ENCODE measurements around the gene TMEM59L.
"Not testable (repeated sequence)": the region's sequence is repeated elsewhere in the genome, so short reads cannot be mapped to it uniquely, and the experiment has no call there.

TMEM59L gene

DNA sequence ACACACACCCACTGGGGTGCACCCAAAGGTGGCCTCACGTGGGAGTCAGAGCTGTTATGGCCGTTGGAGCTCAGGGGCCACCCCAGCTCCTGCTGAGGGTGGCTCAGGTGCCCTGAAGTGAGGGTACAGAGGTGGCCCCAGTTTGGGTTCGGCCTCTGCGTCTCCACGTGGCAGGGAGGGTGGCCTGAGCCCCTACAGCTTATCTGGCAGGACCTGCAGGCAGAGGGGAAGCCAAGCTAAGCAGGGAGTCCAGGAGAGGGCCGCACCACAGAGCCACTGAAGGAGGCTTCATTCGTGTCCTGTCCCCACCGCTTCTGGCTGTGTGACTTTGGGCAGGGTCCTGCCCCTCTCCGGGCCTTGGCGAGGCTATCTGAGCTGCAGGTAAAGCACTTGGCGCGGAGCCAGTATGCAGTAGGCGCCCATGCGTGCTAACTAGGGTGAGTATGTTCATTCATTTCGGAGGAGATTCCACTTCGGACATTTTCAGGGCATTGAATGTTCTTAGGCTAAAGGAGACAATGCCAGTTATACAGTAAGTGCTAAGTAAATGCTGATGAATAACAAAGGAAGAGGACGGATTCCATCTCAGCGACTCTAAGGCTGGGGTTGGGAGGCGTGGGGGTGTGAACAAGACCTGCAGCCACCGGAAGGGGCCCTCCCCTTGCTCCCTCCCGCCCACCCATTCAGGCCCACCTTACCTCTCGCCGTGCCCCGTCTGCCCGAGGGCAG is 19.1 kb upstream of the TMEM59L start:
- DNase-seq (ENCODE audit: low read depth in 1 of 2, low spot score in 1 of 2) = no peak

DNA sequence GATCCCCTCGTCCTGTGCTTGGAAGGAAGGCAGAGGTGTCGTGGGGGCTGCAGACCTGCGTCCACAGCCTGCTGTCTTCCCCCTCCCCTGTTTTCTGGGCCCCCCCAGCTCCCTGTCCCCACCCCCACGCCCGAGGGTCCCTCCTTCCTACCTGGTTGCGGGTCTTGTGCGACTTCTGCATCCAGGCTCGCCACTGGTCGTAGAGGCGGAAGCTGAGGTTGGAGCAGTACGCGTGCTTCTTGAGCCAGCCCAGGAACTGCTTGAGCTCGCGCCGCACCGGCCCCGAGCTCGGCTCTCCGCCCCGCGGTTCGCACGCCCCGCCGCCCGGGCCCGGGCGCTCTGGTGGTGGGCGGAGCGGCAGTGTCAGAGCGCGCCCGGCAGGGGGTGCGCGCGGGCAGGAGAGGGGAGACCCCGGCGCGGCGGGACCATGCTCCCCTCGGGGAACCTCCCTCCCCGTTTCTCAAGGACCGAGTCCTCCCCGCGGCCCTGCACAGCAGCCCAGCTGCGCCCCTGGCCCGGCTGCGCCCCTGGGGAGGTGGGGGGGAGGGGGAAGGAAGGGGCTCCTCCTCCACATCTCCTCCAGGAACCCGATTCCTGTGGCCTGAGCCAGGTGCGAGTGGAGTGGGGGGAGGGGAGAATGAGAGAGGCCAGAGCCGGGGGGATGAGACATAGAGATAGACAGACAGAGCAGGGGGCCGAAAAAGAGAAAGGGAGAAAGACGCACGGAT is 18.4 kb upstream of the TMEM59L start:
- DNase-seq (ENCODE audit: low read depth in 1 of 2, low spot score in 1 of 2) = peak; percentile 53 to 56

DNA sequence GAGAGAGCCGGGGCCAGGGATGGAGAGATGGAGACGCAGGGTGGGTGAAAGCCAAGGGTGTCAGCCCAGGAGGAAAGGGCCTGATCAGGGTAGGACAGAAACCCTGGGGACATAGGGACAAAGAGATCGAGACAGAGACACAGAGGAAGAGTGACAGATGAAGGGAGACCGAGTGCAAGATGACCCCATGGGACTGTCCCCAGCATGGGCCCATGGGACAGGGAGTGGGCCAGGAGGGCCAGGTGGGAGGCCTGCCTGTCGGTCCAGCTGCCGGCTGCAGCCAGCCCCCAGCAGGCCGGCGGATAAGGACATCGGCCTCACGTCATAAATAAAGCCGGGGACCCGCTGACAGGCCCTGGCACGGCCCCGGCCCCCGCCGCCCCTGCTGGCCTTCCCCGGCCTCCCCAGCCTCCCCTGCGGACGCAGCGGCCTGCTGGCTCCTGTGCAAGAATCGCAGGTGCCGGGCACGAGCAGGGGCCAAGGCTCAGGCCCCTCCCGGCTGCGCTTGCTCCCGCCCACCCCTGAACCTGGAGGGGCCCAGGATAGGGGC is 17.8 kb upstream of the TMEM59L start:
- DNase-seq (ENCODE audit: low read depth in 1 of 2, low spot score in 1 of 2) = no peak

DNA sequence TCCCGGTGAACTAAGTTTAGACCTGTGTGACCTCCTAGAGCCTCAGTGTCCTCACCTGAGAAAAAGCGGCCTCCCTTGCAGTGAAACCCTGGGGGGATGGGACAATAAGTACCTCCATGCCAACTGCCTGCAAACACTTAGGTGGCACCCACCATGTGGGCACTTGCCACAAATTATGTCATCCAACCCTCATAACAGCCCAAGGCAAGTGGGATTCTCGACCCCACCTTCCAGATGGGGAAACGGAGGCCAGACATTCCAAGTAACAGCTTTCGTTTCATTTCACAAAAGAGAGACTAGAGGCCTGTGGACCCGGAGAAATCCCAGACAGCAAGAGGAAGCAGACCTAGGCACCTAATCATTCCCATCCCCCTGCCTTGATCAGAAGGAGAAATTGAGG is 17.2 kb upstream of the TMEM59L start:
- no peak for DNase-seq (ENCODE audit: low read depth in 1 of 2, low spot score in 1 of 2)

DNA sequence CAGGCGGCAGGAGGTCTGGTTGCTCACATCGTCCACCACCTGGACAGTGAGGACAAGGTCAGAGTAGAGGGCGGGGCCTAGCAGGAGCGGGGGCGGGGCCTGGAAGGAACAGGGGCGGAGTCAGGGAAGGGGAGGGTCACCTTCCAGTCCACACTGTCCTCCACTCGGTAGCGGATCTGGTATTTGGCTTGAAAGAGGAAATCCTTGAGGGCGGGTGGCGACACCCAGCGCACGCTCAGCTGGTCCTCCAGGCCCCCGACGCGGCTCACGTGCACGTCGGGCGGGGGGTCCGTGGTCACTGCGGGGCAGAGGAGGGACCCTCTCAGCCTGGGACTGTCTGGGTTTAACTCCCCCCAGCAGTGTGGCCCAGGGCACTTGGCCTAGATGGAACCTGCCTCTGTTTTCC is 15.9 kb upstream of the TMEM59L start:
- DNase-seq (ENCODE audit: low read depth in 1 of 2, low spot score in 1 of 2) = no peak

DNA sequence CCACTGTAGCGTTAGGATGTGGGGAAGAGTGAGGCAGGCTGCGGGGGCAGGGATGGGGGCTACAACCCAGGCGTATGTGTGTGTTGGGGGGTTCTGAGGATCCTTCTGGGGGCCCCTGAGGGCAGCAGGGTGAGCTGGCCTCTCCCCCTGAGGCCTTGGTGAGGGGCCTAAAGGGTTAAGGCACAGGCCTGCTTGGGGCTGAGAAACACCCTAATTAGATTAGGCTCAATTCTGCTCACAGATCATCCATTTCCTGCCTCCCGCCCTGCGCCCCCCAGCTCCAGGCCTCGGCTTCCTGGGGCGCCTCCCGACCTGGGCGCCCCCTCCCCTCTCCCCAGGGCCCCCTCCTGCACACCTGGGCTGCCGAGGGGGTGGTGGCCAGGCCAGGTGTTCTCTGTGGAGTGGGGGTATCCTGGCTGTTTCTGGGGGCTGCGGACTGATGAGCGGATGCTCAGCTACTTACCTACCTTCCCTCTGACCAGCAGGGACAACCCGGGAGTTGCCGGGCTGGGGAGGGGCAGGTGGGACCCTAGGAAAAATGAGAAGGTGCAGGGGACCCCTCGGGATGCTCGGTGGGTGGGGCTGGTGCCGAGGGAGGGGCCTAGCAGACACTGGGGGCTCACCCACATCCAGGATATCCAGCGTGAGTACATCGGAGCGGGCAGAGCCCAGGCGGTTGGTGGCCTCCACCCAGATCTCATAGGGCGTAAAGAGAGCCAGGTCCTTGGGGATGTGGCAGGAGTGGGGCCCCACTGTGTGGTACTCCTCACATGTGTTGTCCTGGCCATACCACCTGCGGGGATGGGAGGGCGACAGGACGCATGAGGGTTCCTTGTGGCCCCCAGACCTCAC is 14.6 kb upstream of the TMEM59L start:
- DNase-seq (ENCODE audit: low read depth in 1 of 2, low spot score in 1 of 2) = no peak

DNA sequence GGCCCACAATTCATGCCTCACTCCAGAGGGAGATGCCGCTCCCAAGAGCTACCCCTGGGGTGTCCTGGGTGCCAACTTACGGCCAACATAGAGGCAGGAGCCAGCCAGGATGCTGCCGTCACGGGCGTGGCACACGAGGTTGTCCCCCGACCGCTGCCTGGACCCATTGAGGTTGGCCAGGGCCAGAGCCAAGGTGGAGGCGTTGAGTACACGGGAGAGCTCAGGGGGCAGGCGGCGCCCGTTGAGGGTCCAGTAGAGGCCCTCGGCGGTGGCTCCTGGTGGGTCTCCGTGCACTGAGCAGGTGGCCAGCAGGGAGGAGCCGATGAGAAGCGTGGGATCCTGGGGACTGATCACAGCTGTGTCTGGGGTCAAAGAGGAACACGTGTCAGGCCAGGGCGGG is 13.2 kb upstream of the TMEM59L start:
- DNase-seq (ENCODE audit: low read depth in 1 of 2, low spot score in 1 of 2) = no peak

DNA sequence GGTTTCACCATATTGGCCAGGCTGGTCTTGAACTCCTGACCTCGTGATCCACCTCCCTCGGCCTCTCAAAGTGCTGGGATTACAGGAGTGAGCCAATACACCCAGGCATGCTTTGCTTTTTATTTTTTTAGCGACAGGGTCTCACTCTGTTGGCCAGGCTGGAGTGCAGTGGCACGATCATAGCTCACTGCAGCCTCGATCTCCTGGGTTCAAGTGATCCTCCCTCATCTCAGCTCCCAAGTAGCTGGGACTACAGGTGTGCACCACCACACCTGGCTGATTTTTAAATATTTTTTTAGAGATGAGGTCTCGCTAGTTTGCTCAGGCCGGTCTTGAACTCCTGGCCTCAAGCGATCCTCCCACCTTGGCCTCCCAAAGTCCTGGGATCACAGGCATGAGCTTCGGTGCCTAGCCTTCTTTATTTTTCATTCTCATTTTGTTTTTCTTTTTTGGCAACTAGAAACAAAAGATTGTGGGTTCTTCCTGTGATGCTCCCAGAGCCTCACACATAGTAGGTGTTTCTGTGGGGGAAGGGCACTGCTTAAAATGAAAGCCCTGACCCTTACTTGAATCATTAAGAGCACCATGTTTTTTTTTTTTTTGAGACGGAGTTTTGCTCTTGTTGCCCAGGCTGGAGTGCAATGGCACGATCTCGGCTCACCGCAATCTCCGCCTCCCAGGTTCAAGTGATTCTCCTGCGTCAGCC is 11.8 kb upstream of the TMEM59L start:
- DNase-seq (ENCODE audit: low read depth in 1 of 2, low spot score in 1 of 2) = not testable (repeated sequence)

DNA sequence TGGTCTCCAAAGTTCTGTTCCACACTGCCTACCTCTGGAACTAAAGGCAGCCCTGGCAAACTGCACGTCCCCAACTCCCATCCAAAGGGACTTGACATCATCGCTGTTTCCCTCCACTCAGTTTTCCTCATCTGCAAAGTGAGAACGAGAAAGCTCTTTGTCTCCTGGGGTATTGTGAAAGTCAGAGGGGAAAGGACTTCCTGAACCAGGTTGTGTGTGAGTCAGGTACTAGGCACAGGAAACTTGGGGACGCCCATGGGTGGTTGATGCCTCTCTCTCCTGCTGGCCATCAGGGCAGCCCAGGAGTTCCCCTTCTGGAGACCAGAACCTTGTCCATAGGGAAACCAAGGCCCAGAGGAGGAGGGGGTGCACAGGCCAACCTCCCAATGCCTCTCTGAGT is 10.8 kb upstream of the TMEM59L start:
- DNase-seq (ENCODE audit: low read depth in 1 of 2, low spot score in 1 of 2) = no peak

DNA sequence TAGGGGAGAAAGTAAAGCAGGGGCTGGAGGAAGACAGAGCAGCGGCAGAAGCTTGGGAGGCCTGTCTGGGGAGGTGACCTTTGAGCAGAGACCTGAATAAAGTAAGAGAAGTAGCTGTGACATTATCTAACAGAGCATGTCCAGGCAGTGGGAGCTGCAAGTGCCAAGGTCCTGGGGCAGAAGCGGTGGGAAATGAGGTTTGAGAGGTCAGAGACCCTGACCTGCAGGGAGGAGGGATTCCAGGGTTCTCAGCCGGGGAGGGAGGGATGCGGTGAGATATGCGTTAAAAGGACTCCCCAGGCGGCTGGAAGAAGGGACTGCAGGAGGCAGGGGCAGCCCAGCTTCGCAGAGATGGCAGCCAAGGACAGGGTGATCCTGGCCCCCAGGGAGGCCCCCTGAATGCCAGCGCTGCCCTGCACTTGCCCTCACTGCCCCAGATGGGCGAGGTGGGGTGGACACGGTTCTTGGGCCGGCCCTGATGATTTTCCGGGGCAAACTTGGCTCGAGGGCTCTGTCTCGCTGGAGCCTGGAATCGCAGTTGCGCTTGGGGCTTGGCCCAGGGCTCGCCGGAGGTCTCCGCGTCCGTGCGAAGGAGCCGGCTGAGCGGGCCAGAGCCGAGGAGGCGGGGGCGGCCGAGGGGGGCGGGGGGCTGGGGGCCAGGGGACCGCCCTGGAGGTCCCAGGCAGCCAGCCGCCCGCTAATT is 9.3 kb upstream of the TMEM59L start:
- no peak for DNase-seq (ENCODE audit: low read depth in 1 of 2, low spot score in 1 of 2)

DNA sequence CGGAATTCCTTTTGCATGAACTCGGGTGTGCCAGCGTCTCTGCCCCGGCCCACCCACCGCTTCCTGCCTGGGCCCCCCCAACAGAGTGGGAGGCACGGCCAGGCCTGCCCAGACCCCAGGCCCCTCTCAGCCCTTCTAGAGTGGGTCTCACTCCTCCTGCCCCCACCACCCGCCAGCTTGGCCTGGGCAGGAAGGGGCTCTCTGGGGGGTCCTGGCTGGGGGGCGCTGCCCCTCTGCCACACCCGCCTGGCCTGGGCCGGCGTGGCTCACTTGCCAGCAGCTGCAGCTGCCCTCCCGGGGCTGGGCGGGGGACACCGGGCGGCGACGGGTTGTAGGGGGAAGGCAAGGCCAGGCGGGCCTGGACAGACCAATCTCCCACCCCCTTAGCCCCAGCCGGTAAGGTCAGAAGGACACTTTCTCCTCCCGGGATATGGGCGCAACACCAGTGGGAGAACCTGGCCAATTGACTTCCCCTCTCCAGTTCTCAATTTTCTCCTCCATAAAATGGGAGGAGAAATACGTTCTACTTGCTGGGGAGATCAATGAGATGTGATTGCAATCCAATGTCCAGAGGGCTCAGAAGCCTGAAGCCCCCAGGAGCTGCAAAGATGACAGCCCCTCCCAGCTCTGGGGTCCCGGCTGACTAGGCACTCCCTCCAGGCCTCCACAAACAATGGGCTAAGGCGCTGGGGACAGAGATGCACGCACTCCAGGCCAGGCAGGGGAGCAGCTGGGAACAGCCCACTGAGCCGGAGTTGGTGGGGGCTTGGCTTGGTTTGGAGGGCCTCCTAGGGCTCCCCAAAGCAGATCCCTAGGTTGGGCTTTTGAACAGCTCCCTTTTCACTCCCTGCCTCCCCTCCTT is 8.5 kb upstream of the TMEM59L start:
- no peak for DNase-seq (ENCODE audit: low read depth in 1 of 2, low spot score in 1 of 2)

DNA sequence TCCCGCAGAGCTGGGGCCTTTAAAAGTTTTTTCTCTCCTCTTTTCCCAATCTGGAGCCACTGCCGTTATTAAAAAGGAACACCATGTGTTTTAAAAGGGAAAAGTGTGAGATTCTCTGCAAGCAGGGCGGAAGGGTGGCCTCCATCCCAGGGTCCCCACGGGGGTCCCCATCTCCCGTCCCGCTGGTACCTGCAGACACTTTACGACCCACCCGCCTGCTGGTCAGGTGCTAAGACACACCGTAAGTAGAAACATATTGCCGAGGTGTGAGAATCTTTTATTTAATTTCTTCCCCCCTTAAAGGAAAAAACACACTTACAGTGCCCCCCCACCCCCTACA is 7.9 kb upstream of the TMEM59L start:
- DNase-seq (ENCODE audit: low read depth in 1 of 2, low spot score in 1 of 2) = no peak

DNA sequence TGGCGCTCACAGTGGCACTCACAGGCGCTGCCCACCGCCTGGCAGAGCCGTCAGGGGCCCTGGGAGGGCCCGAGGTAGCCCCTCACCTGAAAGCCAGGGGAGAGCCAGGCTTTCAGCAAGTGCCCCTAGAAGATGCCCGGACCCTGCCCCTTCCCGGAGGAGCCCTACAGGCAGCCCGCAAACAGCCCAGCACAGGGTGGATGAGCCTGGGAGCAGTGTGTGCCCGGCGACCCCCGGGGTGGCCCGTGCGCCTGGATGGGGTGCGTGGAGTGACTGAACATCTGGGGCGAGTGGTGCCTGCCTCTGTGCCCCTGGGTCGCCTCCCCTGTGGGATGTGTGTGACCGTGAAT is 7.5 kb upstream of the TMEM59L start:
- no peak for DNase-seq (ENCODE audit: low read depth in 1 of 2, low spot score in 1 of 2)

DNA sequence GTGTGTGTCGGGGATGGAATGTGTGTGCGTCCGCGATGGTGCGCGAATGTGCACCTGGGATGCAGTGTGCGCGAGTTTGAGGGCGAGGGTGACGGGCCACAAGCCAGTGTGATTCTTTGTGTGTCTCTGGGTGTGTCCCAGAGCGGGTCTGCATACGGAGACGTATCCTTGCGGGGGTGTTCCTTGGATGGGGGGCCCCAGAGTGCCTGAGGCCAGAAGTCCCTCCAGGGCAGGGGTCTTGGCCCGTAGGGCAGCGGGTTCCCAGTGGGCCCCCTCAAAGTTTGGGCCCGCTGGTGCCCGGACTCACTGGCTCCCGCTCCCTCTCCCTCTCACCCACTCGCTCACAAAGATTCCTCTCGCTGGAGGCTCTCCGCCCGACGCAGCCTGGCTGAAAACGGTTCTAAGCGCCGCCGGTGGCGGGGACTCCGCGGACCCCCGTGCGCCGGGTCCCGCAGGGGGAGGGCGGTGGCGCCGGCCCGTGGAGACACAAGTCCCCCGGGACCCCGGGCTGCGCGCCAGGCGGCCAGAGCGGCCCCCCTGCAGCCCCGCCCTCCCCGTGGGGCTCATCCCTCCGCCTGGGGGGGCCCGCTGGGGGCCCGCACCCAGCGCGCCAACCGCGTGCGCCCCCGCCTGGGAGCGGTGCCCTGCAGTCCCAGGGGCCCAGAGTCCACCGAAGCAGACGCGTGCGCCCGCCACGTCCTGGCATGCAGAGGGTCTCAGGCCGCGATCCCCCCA is 7.0 kb upstream of the TMEM59L start:
- no peak for DNase-seq (ENCODE audit: low read depth in 1 of 2, low spot score in 1 of 2)

DNA sequence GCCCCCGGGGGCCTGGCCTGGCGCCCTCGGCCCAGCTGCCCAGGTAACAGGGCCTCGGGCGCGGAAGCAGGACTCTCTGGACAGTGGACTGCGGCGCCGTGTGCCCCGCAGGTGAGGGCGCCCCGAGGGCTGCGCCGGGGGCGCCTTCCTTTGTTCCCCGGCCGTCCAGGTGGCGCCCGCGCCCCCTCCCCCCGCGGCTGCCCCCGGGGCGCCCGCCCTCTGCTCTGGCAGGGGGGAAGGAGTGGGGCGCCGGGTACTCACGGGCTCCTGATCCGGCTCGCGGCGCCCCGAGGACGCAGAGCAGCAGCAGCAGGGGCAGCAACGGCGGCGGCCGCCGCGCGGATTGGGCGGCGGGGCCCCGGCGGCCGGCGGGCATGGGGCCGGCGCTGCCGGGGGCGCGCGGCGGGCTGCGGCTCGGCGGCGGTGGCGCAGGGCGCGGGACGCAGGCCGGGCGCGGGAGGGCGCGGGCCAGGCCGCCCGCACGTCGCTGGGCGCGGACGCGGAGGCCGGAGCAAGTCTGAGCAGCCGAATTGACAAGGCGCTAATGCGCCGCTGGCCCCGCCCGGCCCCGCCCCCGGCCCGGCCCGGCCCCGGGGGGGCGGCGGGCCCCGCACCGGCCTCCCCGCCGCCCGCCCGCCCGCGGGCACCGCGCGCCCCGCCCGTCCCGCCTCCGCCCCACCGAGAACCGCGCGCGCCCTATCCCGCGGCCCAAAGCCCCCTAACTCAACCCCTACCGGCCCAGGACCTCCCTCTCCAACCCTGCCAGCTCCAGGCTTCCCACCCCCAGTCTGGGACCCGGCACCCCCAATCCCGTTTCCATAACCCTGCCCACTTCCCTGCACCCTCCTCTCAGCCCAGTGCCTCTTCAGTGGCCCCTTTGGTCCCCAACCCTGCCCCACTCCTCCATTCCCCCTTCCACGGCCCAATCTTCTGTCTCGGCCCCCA is 6.1 kb upstream of the TMEM59L start, which contains the start of gene CRLF1:
Gene CRLF1 (minus strand): TSS at position 519 of the 945 bp plus-strand sequence. CDS start 143 bp downstream, at position 376.
- DNase-seq (ENCODE audit: low read depth in 1 of 2, low spot score in 1 of 2) = no peak

DNA sequence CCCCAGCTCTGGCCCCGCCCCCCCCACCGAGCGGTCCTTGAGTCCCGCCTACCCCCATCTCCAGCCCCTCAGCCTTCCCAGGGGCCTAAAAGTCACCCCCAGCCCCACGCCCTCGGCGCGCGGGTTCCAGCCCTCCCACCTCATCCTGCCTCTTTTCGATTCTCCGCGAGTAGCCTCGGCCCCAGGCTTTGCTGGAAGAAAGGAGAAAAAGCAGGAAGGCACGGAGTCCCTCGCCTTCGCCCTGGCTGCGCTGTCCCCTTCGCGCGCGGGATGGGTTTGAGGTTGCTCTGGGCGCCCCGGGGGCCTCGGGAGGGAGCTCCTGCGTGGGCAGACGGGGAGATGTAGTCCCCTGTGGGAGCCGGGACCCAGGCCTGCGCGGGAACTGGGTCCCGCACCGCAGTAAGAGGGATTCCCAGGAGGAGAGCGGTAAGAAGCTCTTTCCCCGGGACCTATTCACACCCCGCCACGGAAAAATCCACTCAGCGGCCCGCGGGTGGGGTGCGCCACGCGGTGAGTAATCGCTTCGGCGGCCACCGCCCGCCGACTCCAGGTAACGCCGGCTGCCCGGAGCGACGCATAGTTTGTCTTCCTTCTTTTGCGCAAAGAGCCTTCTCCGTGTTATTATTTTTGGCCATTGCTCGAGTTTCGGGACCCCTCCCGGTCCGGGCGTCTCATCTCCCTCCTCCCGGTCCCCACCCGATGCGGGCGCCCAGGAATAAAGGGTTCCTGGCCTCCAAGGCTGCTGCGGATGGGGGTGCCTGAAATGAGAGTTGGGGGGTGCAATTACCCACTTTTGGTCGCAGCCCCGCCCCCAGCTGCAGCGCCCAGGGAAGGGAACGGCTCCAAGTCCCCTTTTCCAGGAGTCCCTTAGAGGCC is 5.2 kb upstream of the TMEM59L start:
- no peak for DNase-seq (ENCODE audit: low read depth in 1 of 2, low spot score in 1 of 2)
